CD8-positive, alpha-beta memory T cell (primary cell): ENCODE measurements around the gene GIT1. TPM values are rescaled to one million over a fixed set of nuclear protein-coding genes. Genes with fewer than 3 reads are reported as not detected.

Source experiments
- CTCF ChIA-PET: fragments of 350-600 bp; sonication (Branson Sonifier 250); formaldehyde crosslinking; loops from one replicate; lab custom pipeline; 2021; ENCODE audit warnings: antibody characterized with exemption; lab: Charles Lee
- POLR2A ChIA-PET: fragments of 350-600 bp; sonication (Branson Sonifier 250); formaldehyde crosslinking; loops from one replicate; lab custom pipeline; 2021; ENCODE audit warnings: antibody characterized with exemption; lab: Charles Lee
- DNase-seq, 5 donors: peaks; one replicate each; pipeline versions ENCODE4 v3.0.0 to v3.0.0-alpha.2; 2020 to 2022; ENCODE audit warnings: mixed read lengths in 1 of 5
- H3K27ac ChIP-seq: one replicate; pipeline ENCODE4 v1.7.0; 2013; ENCODE audit warnings: low read depth, mild to moderate bottlenecking, low read length, moderate library complexity
- H3K27me3 ChIP-seq: 2 replicates; pipeline ENCODE4 v1.7.0; 2013; ENCODE audit warnings: low read length, mild to moderate bottlenecking; ENCODE audit not compliant: insufficient read depth, poor library complexity, severe bottlenecking
- H3K36me3 ChIP-seq: 2 replicates; pipeline ENCODE4 v1.7.0; 2013; ENCODE audit warnings: mild to moderate bottlenecking, low read length, moderate library complexity; ENCODE audit not compliant: insufficient read depth
- H3K4me1 ChIP-seq: 2 replicates; pipeline ENCODE4 v1.7.0; 2013; ENCODE audit warnings: mild to moderate bottlenecking, low read length, moderate library complexity; ENCODE audit not compliant: insufficient read depth
- H3K4me3 ChIP-seq: 2 replicates; pipeline ENCODE4 v1.7.0; 2013; ENCODE audit warnings: mild to moderate bottlenecking, low read length
- H3K9me3 ChIP-seq: 2 replicates; pipeline ENCODE4 v1.7.0; 2013; ENCODE audit warnings: mild to moderate bottlenecking, low read length
- H3K27ac Mint-ChIP-seq, 8 donors: one replicate each; pipeline ENCODE4 v1.8.0; 2020 to 2021; ENCODE audit warnings: mixed read lengths in 8 of 8, mild to moderate bottlenecking in 6 of 8, inconsistent platforms in 3 of 8, moderate library complexity in 3 of 8
- H3K27me3 Mint-ChIP-seq, 2 donors: one replicate each; pipeline ENCODE4 v1.8.0; 2020 to 2021; ENCODE audit warnings: mixed read lengths in 2 of 2, mild to moderate bottlenecking in 1 of 2, moderate library complexity in 1 of 2
- H3K36me3 Mint-ChIP-seq, 3 donors: one replicate each; pipeline ENCODE4 v1.8.0; 2020 to 2021; ENCODE audit warnings: mixed read lengths in 3 of 3, inconsistent platforms in 1 of 3, mild to moderate bottlenecking in 1 of 3
- H3K4me1 Mint-ChIP-seq, 3 donors: one replicate each; pipeline ENCODE4 v1.8.0; 2020 to 2021; ENCODE audit warnings: mixed read lengths in 3 of 3, inconsistent platforms in 1 of 3, mild to moderate bottlenecking in 1 of 3
- H3K4me3 Mint-ChIP-seq, 7 donors: one replicate each; pipeline ENCODE4 v1.8.0; 2020 to 2021; ENCODE audit warnings: mixed read lengths in 7 of 7, mild to moderate bottlenecking in 6 of 7, moderate library complexity in 4 of 7, inconsistent platforms in 2 of 7
- H3K9me3 Mint-ChIP-seq, 5 donors: one replicate each; pipeline ENCODE4 v1.8.0; 2020 to 2022; ENCODE audit warnings: mixed read lengths in 5 of 5, mild to moderate bottlenecking in 3 of 5, moderate library complexity in 2 of 5, inconsistent platforms in 1 of 5
- polyA plus RNA-seq: library from polyadenylated mRNA; unstranded; fragments of 300-500 nt; fragmentation: Illumina TruSeq; gene quantifications from one replicate; pipeline ENCODE4 v1.2.3, GENCODE V29; 2021
- total RNA-seq, 2 experiments: library from RNA; stranded (reverse); gene quantifications; one replicate each; pipeline ENCODE4 v1.2.3, GENCODE V29; 2021

GIT1 gene
- total and polyA plus RNA-seq, 3 experiments from 2014 or later = 25.7 to 69.8 (median 69.7) TPM

DNA sequence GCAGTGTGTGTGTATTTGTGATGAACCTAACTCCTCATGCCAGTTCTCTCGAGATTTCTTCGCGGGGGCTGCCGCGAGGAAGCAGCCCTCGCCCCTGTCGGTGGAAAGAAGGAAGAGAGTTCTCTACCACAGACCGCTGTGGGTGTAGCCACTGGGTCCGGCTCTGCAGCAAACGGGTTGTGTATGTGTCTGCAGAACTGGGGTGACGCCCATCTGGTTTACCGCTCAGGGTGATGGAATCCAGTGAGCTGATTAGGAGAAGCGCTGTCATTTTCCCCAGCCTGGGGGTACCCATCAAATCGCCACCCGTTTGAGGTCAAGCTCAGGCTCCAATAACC lies 25.6 kb upstream of the GIT1 start:
- peaks cover 40% of the 10 kb centered on the region for H3K4me1 ChIP-seq
- H3K4me3 Mint-ChIP-seq = peak overlapping the region; percentile 91 to 97 (median 93)
- H3K27me3 Mint-ChIP-seq = no peaks in the 10 kb centered on the region
- H3K27ac Mint-ChIP-seq = peak overlapping the region; percentile 88 to 97 (median 96)
- H3K27ac ChIP-seq = peak overlapping the region; percentile 39
- no peaks in the 10 kb centered on the region for H3K36me3 ChIP-seq
- no peaks in the 10 kb centered on the region for H3K36me3 Mint-ChIP-seq
- peaks cover 33 to 47% (median 34%) of the 10 kb centered on the region in 3 donors for H3K4me1 Mint-ChIP-seq
- H3K4me3 ChIP-seq = peak overlapping the region; percentile 72
- ChIA-PET CTCF (interaction anchor here (0.6 to 13.2 kb wide), 10 partner anchors 8 to 316 kb away, joined by 3 to 436 read pairs (median 4); partner anchors contain the start of genes ABHD15, ANKRD13B, GIT1 and TP53I13), POLR2A (interaction anchor here (0.5 to 3.9 kb wide), 9 partner anchors 11 to 147 kb away, joined by 3 to 18 read pairs (median 6); partner anchors contain the start of genes ABHD15 and ANKRD13B)
- no peaks in the 10 kb centered on the region for H3K9me3 ChIP-seq
- H3K9me3 Mint-ChIP-seq = no peaks in the 10 kb centered on the region
- H3K27me3 ChIP-seq = no peaks in the 10 kb centered on the region
- peak; percentile 60 to 89 (median 77) for DNase-seq

GRCh38 chr17:29614349-29615047 lies 25.1 kb upstream of the GIT1 start:
- no peaks in the 10 kb centered on the region for H3K27me3 ChIP-seq
- POLR2A ChIA-PET = interaction anchor here (0.5 to 3.9 kb wide), 10 partner anchors 11 to 147 kb away, joined by 3 to 18 read pairs (median 6); partner anchors contain the start of genes ABHD15 and ANKRD13B
- H3K4me3 Mint-ChIP-seq = peak overlapping the region; percentile 91 to 97 (median 93)
- no peaks in the 10 kb centered on the region for H3K36me3 ChIP-seq
- no peaks in the 10 kb centered on the region for H3K36me3 Mint-ChIP-seq
- H3K27ac ChIP-seq = no peak overlapping the region
- no peaks in the 10 kb centered on the region for H3K9me3 ChIP-seq
- H3K4me3 ChIP-seq = peak overlapping the region; percentile 72
- no peaks in the 10 kb centered on the region for H3K27me3 Mint-ChIP-seq
- peaks cover 33 to 47% (median 34%) of the 10 kb centered on the region in 3 donors for H3K4me1 Mint-ChIP-seq
- H3K27ac Mint-ChIP-seq = peak overlapping the region; percentile 88 to 97 (median 96)
- DNase-seq = no peak
- H3K9me3 Mint-ChIP-seq = no peaks in the 10 kb centered on the region
- peaks cover 40% of the 10 kb centered on the region for H3K4me1 ChIP-seq
- CTCF ChIA-PET = interaction anchor here (0.9 to 13.2 kb wide), 10 partner anchors 9 to 316 kb away, joined by 3 to 436 read pairs (median 10); partner anchors contain the start of genes ABHD15, ANKRD13B, GIT1 and SSH2

DNA sequence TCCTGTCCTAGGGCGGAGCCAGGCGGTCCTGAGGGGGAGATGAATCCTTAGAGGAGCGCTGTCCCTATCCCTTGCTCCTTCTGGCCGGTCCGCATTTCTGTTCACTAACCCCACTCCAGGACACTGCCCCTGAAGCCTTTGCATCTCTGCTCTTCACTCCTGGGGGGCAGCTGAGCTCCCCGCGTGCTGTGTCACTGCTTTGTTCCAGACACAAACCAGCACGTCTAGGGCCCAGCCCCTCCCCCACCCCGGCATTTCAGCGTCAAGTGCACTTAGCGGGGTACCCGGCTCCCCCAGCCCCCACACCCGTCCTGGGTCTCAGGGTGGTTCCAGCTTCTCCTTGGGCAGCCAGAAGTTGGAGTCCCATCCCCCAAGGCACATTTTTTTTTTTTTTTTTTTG lies 24.4 kb upstream of the GIT1 start:
- Histone ChIP-seq H3K4me3 (peak overlapping the region; percentile 53), H3K4me1 (peaks cover 40% of the 10 kb centered on the region), H3K27me3 (no peaks in the 10 kb centered on the region), H3K36me3 (no peaks in the 10 kb centered on the region), H3K9me3 (no peaks in the 10 kb centered on the region), H3K27ac (no peak overlapping the region)
- H3K9me3 Mint-ChIP-seq = no peaks in the 10 kb centered on the region
- no peaks in the 10 kb centered on the region for H3K27me3 Mint-ChIP-seq
- CTCF ChIA-PET = interaction anchor here (0.8 to 13.2 kb wide), 11 partner anchors 9 to 317 kb away, joined by 3 to 436 read pairs (median 10); partner anchors contain the start of genes ABHD15, ANKRD13B, GIT1 and SSH2
- peaks cover 33 to 47% (median 34%) of the 10 kb centered on the region in 3 donors for H3K4me1 Mint-ChIP-seq
- H3K4me3 Mint-ChIP-seq = peak overlapping the region; percentile 44 to 91 (median 79)
- no peak for DNase-seq
- POLR2A ChIA-PET = interaction anchor here (0.6 to 1.2 kb wide), 6 partner anchors 9 to 166 kb away, joined by 4 to 7 read pairs (median 6); partner anchors contain the start of genes ANKRD13B and CORO6
- H3K36me3 Mint-ChIP-seq = no peaks in the 10 kb centered on the region
- peak overlapping the region in 3 of 8 donors; percentile 39 to 46 (median 42) for H3K27ac Mint-ChIP-seq

DNA sequence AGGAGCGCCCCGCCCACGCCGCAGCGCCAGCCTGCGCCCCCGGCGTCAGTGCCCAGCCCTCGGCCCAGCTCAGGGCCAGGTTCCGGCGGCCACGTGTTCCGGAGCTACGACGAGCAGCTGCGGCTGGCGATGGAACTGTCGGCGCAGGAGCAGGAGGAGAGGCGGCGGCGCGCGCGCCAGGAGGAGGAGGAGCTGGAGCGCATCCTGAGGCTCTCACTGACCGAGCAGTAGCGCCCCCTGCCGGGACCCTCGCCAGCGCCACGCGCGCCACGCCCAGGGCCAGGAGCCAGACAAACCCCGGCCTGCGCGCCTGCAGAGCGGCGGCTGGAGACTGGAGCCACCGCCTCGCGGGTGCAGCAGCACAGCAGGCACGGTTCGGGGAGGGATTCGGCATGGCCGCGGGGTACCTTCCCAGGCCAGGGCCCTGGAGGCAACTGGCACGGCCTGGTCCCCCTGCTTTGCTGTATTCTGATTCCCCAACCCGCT lies 23.9 kb upstream of the GIT1 start:
- H3K9me3 ChIP-seq = no peaks in the 10 kb centered on the region
- H3K27me3 ChIP-seq = no peaks in the 10 kb centered on the region
- no peaks in the 10 kb centered on the region for H3K36me3 Mint-ChIP-seq
- DNase-seq = peak; percentile 84 to 93 (median 93)
- no peaks in the 10 kb centered on the region for H3K9me3 Mint-ChIP-seq
- H3K27ac Mint-ChIP-seq = peak overlapping the region in 2 of 8 donors; percentile 39 to 46
- H3K27me3 Mint-ChIP-seq = no peaks in the 10 kb centered on the region
- H3K4me1 ChIP-seq = peaks cover 40% of the 10 kb centered on the region
- no peak overlapping the region for H3K27ac ChIP-seq
- H3K4me3 Mint-ChIP-seq = peak overlapping the region; percentile 44 to 91 (median 79)
- peaks cover 33 to 46% (median 34%) of the 10 kb centered on the region in 3 donors for H3K4me1 Mint-ChIP-seq
- POLR2A ChIA-PET = interaction anchor here (0.7 to 1.2 kb wide), 5 partner anchors 9 to 166 kb away, joined by 4 to 7 read pairs (median 6); partner anchors contain the start of genes ANKRD13B and CORO6
- CTCF ChIA-PET = interaction anchor here (0.7 to 13.2 kb wide), 16 partner anchors 8 to 317 kb away, joined by 3 to 436 read pairs (median 4); partner anchors contain the start of genes ABHD15, ANKRD13B, GIT1 and SSH2
- no peaks in the 10 kb centered on the region for H3K36me3 ChIP-seq
- peak overlapping the region; percentile 53 for H3K4me3 ChIP-seq

DNA sequence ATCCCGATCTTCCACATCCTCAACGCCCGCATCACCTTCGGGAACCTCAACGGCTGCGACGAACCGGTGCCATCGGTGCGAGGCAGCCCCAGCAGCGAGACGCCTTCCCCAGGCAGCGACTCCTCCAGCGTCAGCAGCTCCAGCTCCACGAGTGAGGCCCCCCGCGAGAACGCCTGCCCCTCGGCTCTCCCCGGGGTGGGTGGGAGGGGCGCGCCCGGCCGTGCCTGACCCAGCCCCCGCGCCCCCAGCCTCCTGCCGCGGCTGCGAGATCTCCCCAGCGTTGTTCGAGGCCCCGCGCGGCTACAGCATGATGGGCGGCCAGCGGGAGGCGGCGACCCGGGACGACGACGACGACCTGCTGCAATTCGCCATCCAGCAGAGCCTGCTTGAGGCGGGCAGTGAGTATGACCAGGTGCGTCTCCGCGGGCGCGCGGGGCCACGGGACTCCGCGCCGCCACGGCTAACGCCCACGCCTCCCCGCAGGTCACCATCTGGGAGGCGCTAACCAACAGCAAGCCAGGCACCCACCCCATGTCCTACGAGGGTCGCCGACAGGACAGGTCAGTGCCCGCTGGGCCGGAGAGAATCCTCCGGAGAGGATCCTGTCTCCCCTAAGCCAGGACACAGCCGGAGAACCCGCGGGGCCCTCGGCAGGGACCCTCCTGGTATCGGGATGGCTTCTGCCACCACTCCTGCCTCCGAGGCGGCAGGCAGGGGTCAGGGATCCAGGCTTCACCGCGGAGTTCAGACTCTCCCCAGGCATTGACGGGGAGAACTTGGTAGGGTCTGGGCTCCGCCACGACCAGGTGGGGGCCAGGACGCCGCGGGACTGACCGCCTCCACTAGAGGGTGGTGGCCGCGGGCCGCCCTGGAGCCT lies 23.2 kb upstream of the GIT1 start:
- Mint-ChIP-seq H3K36me3 (no peaks in the 10 kb centered on the region), H3K4me3 (peak overlapping the region in 2 of 7 donors; percentile 37 to 41), H3K27ac (no peak overlapping the region), H3K4me1 (peaks cover 33 to 41% (median 34%) of the 10 kb centered on the region in 3 donors), H3K27me3 (no peaks in the 10 kb centered on the region), H3K9me3 (no peaks in the 10 kb centered on the region)
- DNase-seq = no peak
- H3K27me3 ChIP-seq = no peaks in the 10 kb centered on the region
- POLR2A ChIA-PET = interaction anchor here (0.9 to 1.2 kb wide), 2 partner anchors 25 to 47 kb away, joined by 4 to 7 read pairs; no protein-coding TSS in a partner anchor
- H3K27ac ChIP-seq = no peak overlapping the region
- no peaks in the 10 kb centered on the region for H3K36me3 ChIP-seq
- peaks cover 37% of the 10 kb centered on the region for H3K4me1 ChIP-seq
- H3K9me3 ChIP-seq = no peaks in the 10 kb centered on the region
- H3K4me3 ChIP-seq = peak overlapping the region; percentile 53
- CTCF ChIA-PET = interaction anchor here (0.7 to 13.2 kb wide), 16 partner anchors 8 to 318 kb away, joined by 3 to 436 read pairs (median 4); partner anchors contain the start of genes ABHD15, ANKRD13B, GIT1 and SSH2

DNA sequence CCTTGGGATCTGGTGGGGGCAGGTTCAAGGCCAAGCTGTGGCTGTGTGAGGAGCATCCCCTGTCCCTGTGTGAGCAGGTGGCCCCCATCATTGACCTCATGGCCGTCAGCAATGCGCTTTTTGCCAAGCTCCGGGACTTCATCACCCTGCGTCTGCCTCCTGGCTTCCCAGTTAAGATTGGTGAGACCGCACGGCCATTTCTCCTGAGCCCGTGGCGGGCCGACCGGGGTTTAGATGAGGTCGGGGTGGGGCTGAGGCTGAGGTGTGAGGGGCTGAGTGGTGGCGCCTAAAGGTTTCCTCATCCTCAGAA lies 22.6 kb upstream of the GIT1 start:
- Histone ChIP-seq H3K36me3 (no peaks in the 10 kb centered on the region), H3K27me3 (no peaks in the 10 kb centered on the region), H3K9me3 (no peaks in the 10 kb centered on the region), H3K4me3 (no peak overlapping the region), H3K27ac (no peak overlapping the region), H3K4me1 (peaks cover 32% of the 10 kb centered on the region)
- POLR2A ChIA-PET = no interaction called here
- CTCF ChIA-PET = interaction anchor here (1.6 to 13.2 kb wide), 3 partner anchors 14 to 319 kb away, joined by 3 to 436 read pairs (median 15); partner anchors contain the start of genes ABHD15, GIT1, SSH2 and TP53I13
- Mint-ChIP-seq H3K9me3 (no peaks in the 10 kb centered on the region), H3K27me3 (no peaks in the 10 kb centered on the region), H3K27ac (no peak overlapping the region), H3K4me3 (peak overlapping the region in 1 of 7 donors; percentile 28), H3K36me3 (no peaks in the 10 kb centered on the region), H3K4me1 (peaks cover 27 to 35% (median 32%) of the 10 kb centered on the region in 3 donors)
- DNase-seq = no peak
